ENCODE measurements around the gene DCLK1. TPM values are rescaled to one million over a fixed set of nuclear protein-coding genes. Genes with fewer than 3 reads are reported as not detected.

Gene DCLK1
- polyA plus RNA-seq, 12 donors = 75.7 to 114 (median 97.8) TPM; not detected in 1

- DNase-seq = no peak
Observed at GRCh38 chr13:35833608-35834275, 297.4 kb downstream of the DCLK1 start.

DNA sequence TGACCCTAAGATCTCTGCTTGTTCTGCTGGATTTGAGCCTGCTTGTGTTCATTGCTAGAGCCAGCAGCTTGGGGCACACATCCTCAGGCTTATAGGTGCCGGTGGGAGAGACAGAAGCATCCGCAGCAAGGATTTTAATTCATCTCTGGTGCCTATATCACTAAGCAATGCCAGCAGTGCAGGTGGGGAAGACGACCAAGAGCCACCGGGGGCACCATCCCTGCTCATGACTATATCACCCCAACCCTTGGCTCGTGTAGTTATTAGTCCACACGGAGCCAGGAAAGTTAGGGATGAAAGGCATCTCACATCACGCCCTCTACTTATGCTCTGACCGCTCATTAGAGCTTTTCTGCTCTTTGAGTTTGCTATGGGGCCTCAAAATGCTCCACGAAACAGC is 298.2 kb downstream of the DCLK1 start:
- no peak for DNase-seq

GRCh38 chr13:35832551-35832950 is 298.6 kb downstream of the DCLK1 start:
- no peak for DNase-seq

- DNase-seq = no peak
Observed at GRCh38 chr13:35830850-35831450, 300.2 kb downstream of the DCLK1 start.

GRCh38 chr13:35826626-35827254 is 304.4 kb downstream of the DCLK1 start:
- no peak for DNase-seq

DNA sequence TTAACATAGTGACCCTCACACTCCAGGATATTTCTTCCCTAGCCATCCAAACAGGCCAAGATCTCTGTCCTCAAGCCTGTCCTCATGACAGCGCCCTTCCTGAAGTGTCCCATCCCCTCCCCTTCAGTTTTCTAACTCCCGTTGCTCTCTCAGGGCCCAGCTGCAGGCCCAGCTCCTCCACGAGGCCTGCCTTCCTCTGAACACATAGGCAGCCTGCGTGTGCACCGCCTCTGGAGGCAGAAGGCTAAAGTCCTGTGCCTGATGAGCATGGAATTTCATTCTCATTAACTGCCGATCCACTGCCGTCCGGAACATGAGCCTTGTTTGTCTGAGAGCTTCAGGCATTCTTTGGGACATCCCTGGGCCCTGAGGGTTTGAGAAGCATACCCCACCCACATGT is 306.4 kb downstream of the DCLK1 start:
- DNase-seq = no peak

DNA sequence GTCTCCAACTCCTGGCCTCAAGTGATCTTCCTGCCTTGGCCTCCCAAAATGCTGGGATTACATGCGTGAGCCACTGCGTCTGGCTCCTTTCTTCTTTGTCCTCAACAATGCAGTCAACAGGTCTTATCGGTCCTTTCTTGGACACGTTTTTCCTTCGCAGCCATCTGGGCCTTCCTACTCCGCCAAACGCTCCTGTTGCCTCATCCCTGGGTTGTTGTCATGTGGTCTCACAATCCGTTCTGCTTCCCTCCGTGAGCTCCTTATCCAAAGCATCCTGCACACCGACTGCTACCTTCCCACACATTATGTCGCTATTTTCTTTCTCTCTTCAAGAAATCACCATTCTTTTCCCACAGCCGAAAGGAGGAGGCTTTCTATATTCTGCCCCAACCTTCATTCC is 306.8 kb downstream of the DCLK1 start:
- no peak for DNase-seq

DNA sequence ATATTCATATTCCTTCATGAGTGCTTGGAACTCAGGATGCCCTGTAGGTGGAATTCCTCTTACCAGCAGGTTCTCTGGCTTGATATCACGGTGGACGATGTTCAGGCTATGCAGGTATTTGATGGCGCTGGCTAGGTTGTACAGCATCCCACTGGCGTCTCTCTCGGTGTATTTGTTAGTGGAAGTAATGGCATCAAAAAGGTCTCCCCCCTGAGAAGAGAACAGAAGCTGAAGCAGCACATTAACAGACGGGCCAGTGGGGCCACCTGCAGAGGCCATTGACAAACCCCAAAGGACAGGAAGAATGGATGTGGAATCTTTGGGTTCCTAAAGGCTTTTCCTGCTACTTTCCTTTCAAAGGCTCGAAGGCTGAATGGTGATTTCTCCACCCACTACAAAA is 308.5 kb downstream of the DCLK1 start:
- DNase-seq = no peak

DNA sequence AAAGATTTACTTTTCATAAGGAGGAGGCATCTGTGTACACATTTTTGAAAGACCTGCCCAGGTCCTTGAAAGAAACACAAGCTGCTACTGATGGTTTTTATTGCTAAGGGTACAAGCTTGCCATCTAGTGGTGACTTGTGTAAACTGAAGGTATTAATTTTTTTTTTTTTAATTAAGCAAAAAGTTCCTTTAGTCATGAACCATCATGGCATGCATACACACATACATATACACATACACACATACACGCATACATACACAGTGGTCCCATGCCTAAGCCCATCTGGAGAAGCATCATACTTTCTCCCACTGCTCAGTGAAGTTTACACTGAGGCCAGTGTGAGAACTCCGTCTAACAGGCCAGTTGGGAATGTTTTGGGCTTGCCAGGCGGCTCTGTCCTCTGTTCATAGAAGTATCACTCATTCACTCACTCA is 312.5 kb downstream of the DCLK1 start:
- DNase-seq = peak; percentile 47

GRCh38 chr13:35817642-35818607 is 313.3 kb downstream of the DCLK1 start:
- no peak for DNase-seq

- DNase-seq = no peak
Observed at GRCh38 chr13:35814605-35815011, 316.6 kb downstream of the DCLK1 start.

DNA sequence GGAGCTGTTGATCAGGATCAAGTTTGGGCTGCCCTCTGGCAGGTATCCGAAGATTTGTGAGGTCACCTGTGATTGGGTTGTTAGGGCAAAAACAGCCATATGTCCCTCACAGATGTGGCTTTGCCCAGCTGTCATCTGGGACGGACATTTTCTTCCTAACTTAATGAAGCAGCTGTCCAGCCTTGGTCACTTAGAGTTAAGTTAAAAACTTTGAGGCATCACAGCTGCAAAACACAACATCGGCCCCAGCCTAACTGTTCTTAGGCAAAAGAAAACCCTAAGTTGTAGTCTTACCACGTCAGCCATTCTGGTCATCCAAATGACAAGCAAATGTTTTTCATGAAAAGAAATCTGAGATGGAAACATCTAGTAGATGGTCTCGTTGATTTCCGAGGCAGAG is 318.4 kb downstream of the DCLK1 start:
- DNase-seq = no peak

- DNase-seq = no peak
Observed at GRCh38 chr13:35810321-35810720, 320.9 kb downstream of the DCLK1 start.

DNA sequence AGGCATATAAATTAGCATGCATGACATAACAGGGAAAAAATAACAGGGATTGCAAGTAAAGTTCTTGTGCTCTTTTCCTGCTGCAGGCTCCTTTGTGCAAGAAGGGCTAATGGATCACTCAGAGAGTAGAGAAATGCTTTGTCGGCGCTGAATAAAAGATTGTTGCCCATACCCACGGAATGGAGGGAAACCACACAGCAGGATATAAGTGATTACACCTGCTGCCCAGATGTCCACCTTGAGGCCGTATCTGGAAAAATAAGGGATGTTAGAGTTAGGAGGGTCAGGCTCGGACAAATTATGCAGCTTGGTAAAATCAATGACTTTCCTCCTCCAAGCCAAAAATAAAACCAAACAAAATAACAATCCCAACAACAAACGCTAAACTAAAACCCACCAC is 322.3 kb downstream of the DCLK1 start:
- no peak for DNase-seq

DNA sequence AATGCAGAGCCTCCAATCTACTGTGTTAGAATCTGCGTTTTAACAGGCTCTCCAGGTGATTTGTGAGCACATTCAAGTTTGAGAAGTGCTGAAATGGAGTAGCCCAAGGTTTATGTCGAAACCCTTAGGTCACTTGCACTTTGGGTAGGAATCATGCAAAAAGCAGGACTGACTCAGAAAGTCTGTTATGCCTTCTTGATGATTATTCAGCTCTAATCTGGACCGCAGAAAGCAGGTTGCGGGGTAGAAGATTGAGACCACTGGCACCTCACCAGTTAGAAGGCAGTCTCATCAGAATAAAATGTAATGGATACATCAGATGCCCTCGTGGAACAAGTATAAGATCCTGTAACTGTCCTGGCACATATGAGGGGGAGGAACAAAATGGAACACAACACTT is 326.3 kb downstream of the DCLK1 start:
- DNase-seq = no peak

DNA sequence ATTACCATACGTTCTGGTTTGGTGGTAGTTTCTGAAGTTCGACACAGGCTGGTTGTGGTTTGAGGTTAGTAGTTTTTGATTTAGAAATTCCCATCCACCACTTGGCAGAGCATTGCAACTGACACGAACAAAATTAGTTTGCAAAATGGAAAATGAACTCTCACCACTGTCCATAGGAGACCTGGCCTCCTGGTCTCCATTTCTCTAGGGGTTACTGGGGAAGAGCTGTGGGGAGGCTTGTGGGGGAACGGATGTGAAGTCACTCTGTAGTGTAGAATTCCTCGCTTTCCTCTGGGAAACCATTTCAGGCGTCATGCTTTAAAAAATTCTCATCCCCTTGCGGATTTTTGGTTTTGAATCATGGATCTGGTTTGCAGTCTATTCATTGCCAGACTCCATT is 333.2 kb downstream of the DCLK1 start:
- DNase-seq = peak; percentile 52

GRCh38 chr13:35797244-35797643 is 333.9 kb downstream of the DCLK1 start:
- DNase-seq = no peak

GRCh38 chr13:35796623-35797022 is 334.6 kb downstream of the DCLK1 start:
- DNase-seq = no peak

DNA sequence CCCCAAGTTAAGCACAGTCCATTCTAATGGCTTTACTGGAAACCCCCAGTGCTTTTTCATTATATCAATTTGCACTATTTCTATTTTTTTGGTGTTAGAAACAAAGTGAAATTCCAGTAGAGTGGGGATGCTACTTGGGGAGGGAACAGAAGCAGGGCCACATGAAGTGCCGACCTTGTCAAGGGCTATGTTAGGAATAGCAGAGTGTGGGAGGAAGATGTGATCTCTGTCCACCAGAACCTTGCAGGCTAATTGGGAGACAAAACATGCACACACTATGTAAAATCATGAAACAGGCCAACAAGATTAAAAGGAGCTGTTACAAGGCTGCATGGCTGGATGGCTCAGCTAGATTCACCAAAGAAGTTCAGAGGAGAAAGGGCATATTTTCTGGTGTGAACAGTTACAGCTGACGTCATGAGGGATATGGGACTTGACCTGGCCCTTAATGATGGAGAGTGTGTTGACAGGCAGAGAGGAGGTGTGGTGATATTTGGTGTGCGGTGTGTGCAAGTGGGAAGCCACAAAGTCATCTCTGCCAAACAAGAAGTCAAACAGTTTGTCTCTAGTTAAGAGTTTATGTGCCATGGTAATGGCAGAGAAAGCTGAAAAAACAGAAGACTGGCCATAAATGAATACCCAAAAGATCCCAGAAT is 336.3 kb downstream of the DCLK1 start:
- no peak for DNase-seq

- DNase-seq = no peak
Observed at GRCh38 chr13:35793823-35794222, 337.4 kb downstream of the DCLK1 start.

DNA sequence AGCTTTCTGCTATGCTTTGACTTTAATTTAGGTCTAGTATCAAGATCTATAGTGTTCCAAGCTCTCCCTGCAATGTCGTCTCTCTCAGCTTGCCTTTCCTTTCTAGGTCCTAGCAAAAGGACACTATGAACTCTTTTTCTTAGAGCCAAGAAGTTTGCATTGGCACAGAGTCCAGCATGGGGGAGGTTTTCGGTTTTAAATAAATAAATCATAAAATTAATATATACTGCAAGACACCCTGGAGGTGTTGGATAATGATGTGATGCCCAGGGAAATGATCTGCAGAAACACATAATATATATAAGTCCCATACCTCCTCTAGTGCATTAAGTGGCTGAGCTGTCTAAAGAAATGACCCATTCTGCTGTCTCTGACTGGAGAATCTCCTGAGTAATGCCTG is 338.3 kb downstream of the DCLK1 start:
- DNase-seq = no peak

- DNase-seq = no peak
Observed at GRCh38 chr13:35792021-35792420, 339.2 kb downstream of the DCLK1 start.
